SK-N-SH (cell line): ENCODE results near the gene ATN1. TPM values are rescaled to one million over a fixed set of nuclear protein-coding genes. Genes with fewer than 3 reads are reported as not detected.

Experiments
- CTCF ChIA-PET: fragments of 300-600, 350-600 bp; formaldehyde crosslinking; extraction: SDS; loops from one replicate; lab custom pipeline; 2021; lab: Yijun Ruan, JAX
- POLR2A ChIA-PET: fragments of 350-600 bp; sonication (Branson Sonifier 250); formaldehyde crosslinking; extraction: SDS; loops from one replicate; lab custom pipeline; 2020; ENCODE audit warnings: antibody characterized with exemption, inconsistent platforms; lab: Yijun Ruan, JAX
- DNase-seq: peaks from one replicate; pipeline ENCODE4 v3.0.0; 2012
- H2AFZ ChIP-seq: fragments of 200-600 bp; sonication (generic); 2 replicates; pipeline ENCODE4 v1.8.1; 2016; ENCODE audit warnings: antibody characterized with exemption, mild to moderate bottlenecking, low read depth
- H3F3A ChIP-seq: fragments of 200-600 bp; sonication (generic); replicated peaks from 2 replicates; pipeline ENCODE3; 2016; ENCODE audit warnings: antibody characterized with exemption, mild to moderate bottlenecking; ENCODE audit not compliant: insufficient read depth
- H3K27ac ChIP-seq, 2 experiments: fragments of 200-500 bp in 1 of 2; fragments of 200-600 bp in 1 of 2; sonication (Bioruptor generic) in 1 of 2; sonication (generic), shearing (Covaris generic) in 1 of 2; 2 replicates each; pipeline versions ENCODE4 v1.5.1 to v1.6.1; 2014 to 2016; ENCODE audit warnings: low read depth in 2 of 2, inconsistent platforms in 1 of 2, low read length in 1 of 2, mild to moderate bottlenecking in 1 of 2, mixed read lengths in 1 of 2
- H3K27me3 ChIP-seq: fragments of 200-600 bp; sonication (generic), shearing (Covaris generic); 2 replicates; pipeline ENCODE4 v1.6.1; 2016; ENCODE audit warnings: mixed run types; ENCODE audit not compliant: insufficient read depth
- H3K36me3 ChIP-seq, 2 experiments: fragments of 200-500 bp in 1 of 2; fragments of 200-600 bp in 1 of 2; sonication (Bioruptor generic) in 1 of 2; sonication (generic) in 1 of 2; replicated peaks in 1 of 2; 2 replicates each; pipeline versions ENCODE3 to v1.5.1; 2014 to 2016; ENCODE audit warnings: low read length in 1 of 2, mild to moderate bottlenecking in 1 of 2; ENCODE audit not compliant: insufficient read depth in 2 of 2, control insufficient read depth in 1 of 2
- H3K4me1 ChIP-seq, 2 experiments: fragments of 200-500 bp in 1 of 2; fragments of 200-600 bp in 1 of 2; sonication (Bioruptor generic) in 1 of 2; sonication (generic), shearing (Covaris generic) in 1 of 2; 2 replicates each; pipeline versions ENCODE4 v1.5.1 to v1.6.1; 2014 to 2016; ENCODE audit warnings: low read depth in 1 of 2, low read length in 1 of 2, mixed run types in 1 of 2; ENCODE audit not compliant: insufficient read depth in 2 of 2, control insufficient read depth in 1 of 2
- H3K4me2 ChIP-seq: fragments of 200-600 bp; sonication (generic), shearing (Covaris generic); 2 replicates; pipeline ENCODE4 v1.6.1; 2017; ENCODE audit warnings: mixed run types
- H3K4me3 ChIP-seq, 2 experiments: fragments of 200-500 bp in 1 of 2; fragments of 200-600 bp in 1 of 2; sonication (Bioruptor generic) in 1 of 2; sonication (generic), shearing (Covaris generic) in 1 of 2; 2 replicates each; pipeline versions ENCODE4 v1.5.1 to v1.8.1; 2014 to 2016; ENCODE audit warnings: low read depth in 2 of 2, inconsistent platforms in 1 of 2, low read length in 1 of 2, mild to moderate bottlenecking in 1 of 2, mixed read lengths in 1 of 2, moderate library complexity in 1 of 2
- H3K79me2 ChIP-seq: fragments of 200-600 bp; sonication (generic); 2 replicates; pipeline ENCODE4 v1.8.1; 2017; ENCODE audit warnings: mild to moderate bottlenecking; ENCODE audit not compliant: insufficient read depth
- H3K9ac ChIP-seq: fragments of 200-600 bp; sonication (generic); 2 replicates; pipeline ENCODE4 v1.6.1; 2017; ENCODE audit warnings: mixed run types
- H3K9me2 ChIP-seq: fragments of 200-600 bp; sonication (generic); 2 replicates; pipeline ENCODE4 v1.6.1; 2017; ENCODE audit warnings: mixed run types
- H3K9me3 ChIP-seq: fragments of 200-600 bp; sonication (generic); 2 replicates; pipeline ENCODE4 v1.6.1; 2017; ENCODE audit warnings: mixed run types, mild to moderate bottlenecking, moderate library complexity
- H4K20me1 ChIP-seq: fragments of 200-600 bp; sonication (generic); 2 replicates; pipeline ENCODE4 v1.6.1; 2017; ENCODE audit warnings: mild to moderate bottlenecking, mixed run types; ENCODE audit not compliant: insufficient read depth
- CTCF ChIP-seq: fragments of 200-600 bp; sonication (generic); IDR thresholded peaks from 2 replicates; pipeline ENCODE4 v1.6.1; 2017; ENCODE audit warnings: antibody characterized with exemption, mild to moderate bottlenecking, moderate library complexity
- EP300 ChIP-seq, 2 experiments: IDR thresholded peaks; 2 replicates each; pipeline versions ENCODE4 v1.4.0 to v1.6.1; 2012; ENCODE audit warnings: borderline replicate concordance in 1 of 2, low read depth in 1 of 2, low read length in 1 of 2
- EZH2phosphoT487 ChIP-seq: fragments of 200-600 bp; sonication (generic); IDR thresholded peaks from 2 replicates; pipeline ENCODE4 v1.6.1; 2017; ENCODE audit warnings: low read depth, mixed run types, mild to moderate bottlenecking, antibody characterized with exemption, moderate library complexity, borderline replicate concordance
- FOSL2 ChIP-seq: IDR thresholded peaks from 2 replicates; pipeline ENCODE4 v1.4.0; 2012; ENCODE audit warnings: low read depth, mild to moderate bottlenecking, moderate library complexity, borderline replicate concordance
- FOXJ3 ChIP-seq: sonication (generic); formaldehyde crosslinking; IDR thresholded peaks from 2 replicates; pipeline ENCODE4 v1.5.1; 2020; ENCODE audit warnings: mild to moderate bottlenecking, missing genetic modification reagents
- FOXM1 ChIP-seq: IDR thresholded peaks from 2 replicates; pipeline ENCODE4 v1.4.0; 2012; ENCODE audit warnings: low read depth, mild to moderate bottlenecking
- GABPA ChIP-seq: IDR thresholded peaks from 2 replicates; pipeline ENCODE4 v1.4.0; 2012; ENCODE audit warnings: low read depth, mild to moderate bottlenecking
- GATA2 ChIP-seq: sonication (generic); formaldehyde crosslinking; IDR thresholded peaks from 2 replicates; pipeline ENCODE4 v1.5.0; 2020; ENCODE audit warnings: mild to moderate bottlenecking, missing genetic modification reagents
- MEF2A ChIP-seq: IDR thresholded peaks from 2 replicates; pipeline ENCODE4 v1.4.0; 2012; ENCODE audit warnings: low read depth, borderline replicate concordance
- PBX3 ChIP-seq: IDR thresholded peaks from 2 replicates; pipeline ENCODE4; 2012
- RAD21 ChIP-seq: IDR thresholded peaks from 2 replicates; pipeline ENCODE4 v1.6.1; 2012; ENCODE audit warnings: mild to moderate bottlenecking, low read length
- RFX5 ChIP-seq: IDR thresholded peaks from 2 replicates; pipeline ENCODE4 v1.6.1; 2012; ENCODE audit warnings: mild to moderate bottlenecking, improper control_type of control experiment, low read length
- RXRA ChIP-seq: IDR thresholded peaks from 2 replicates; pipeline ENCODE4 v1.4.0; 2012; ENCODE audit warnings: low read depth, mild to moderate bottlenecking, borderline replicate concordance
- SIN3A ChIP-seq: IDR thresholded peaks from 2 replicates; pipeline ENCODE4 v1.6.1; 2012; ENCODE audit warnings: low read depth, mild to moderate bottlenecking, low read length, moderate library complexity, borderline replicate concordance
- SMC3 ChIP-seq: IDR thresholded peaks from 2 replicates; pipeline ENCODE4 v1.6.1; 2012; ENCODE audit warnings: low read depth, low read length, improper control_type of control experiment
- TAF1 ChIP-seq: IDR thresholded peaks from 2 replicates; pipeline ENCODE4 v1.6.1; 2012; ENCODE audit warnings: low read depth, mild to moderate bottlenecking, low read length, moderate library complexity, borderline replicate concordance
- TEAD4 ChIP-seq: IDR thresholded peaks from 2 replicates; pipeline ENCODE4 v1.4.0; 2012; ENCODE audit warnings: mild to moderate bottlenecking, borderline replicate concordance; ENCODE audit not compliant: insufficient read depth
- USF2 ChIP-seq: fragments of 150-350 bp; IDR thresholded peaks from 2 replicates; pipeline ENCODE4 v1.6.1; 2017; ENCODE audit warnings: antibody characterized with exemption, low read length, low read depth, borderline replicate concordance
- ZBTB33 ChIP-seq: IDR thresholded peaks from 2 replicates; pipeline ENCODE4 v1.4.0; 2012; ENCODE audit warnings: low read depth, borderline replicate concordance
- WGBS: methylation state at CpG from one replicate; pipeline ENCODE4 v1.1.6; 2017; ENCODE audit warnings: low lambda C conversion rate; 5-methylcytosine and 5-hydroxymethylcytosine counted together
- polyA plus RNA-seq, 3 experiments: library from polyadenylated mRNA; depleted of rRNA; stranded (reverse); fragments of >200 nt; gene quantifications; 2 replicates each; pipeline ENCODE4 v1.2.3, GENCODE V29; 2012

Gene ATN1
- polyA plus RNA-seq, 1 of the 3 experiments (the other 2 are of a cell fraction) = 29.3 TPM

- no peak for TF ChIP-seq EP300 (IDR thresholded peaks at IDR 0.05; ENCODE audit: borderline replicate concordance in 1 of 2, low read depth in 1 of 2, low read length in 1 of 2)
These were observed 44.1 kb upstream of the ATN1 start (continued) for GRCh38 chr12:6883683-6884082.

GRCh38 chr12:6884539-6884938 is 43.2 kb upstream of the ATN1 start:
- WGBS = 81% methylated on average over 22 of the region's 22 CpGs

More at GRCh38 chr12:6884539-6884938, 43.2 kb upstream of the ATN1 start:
- H3K27ac ChIP-seq = no peak overlapping the region
- no peak overlapping the region for H3K4me3 ChIP-seq
- DNase-seq = no peak
- no peaks in the 10 kb centered on the region for H3K79me2 ChIP-seq
- H3K36me3 ChIP-seq = peaks cover 4 to 5% of the 10 kb centered on the region in 2 experiments
- CTCF ChIA-PET = interaction anchor here (1.1 to 5.2 kb wide), 5 partner anchors 12 to 58 kb away, joined by 3 to 56 read pairs (median 3); partner anchors contain the start of gene SPSB2
- no peak overlapping the region for H3K9ac ChIP-seq
- H3F3A ChIP-seq = peaks cover 3% of the 10 kb centered on the region
- TF ChIP-seq FOXJ3 (no peak), SMC3 (no peak), GABPA (no peak), TAF1 (no peak), PBX3 (no peak), MEF2A (no peak), EZH2phosphoT487 (no peak), RXRA (no peak), FOSL2 (no peak), CTCF (no peak), EP300 (IDR thresholded peaks at IDR 0.05; ENCODE audit: borderline replicate concordance in 1 of 2, low read depth in 1 of 2, low read length in 1 of 2) (no peak), FOXM1 (no peak), ZBTB33 (no peak), USF2 (no peak), RAD21 (no peak), SIN3A (no peak), RFX5 (no peak), GATA2 (CRISPR knock-in tag) (no peak), TEAD4 (no peak)
- TF ChIP-seq, all 33 proteins: peak for 0
- POLR2A ChIA-PET = interaction anchor here (0.6 to 1.7 kb wide), 4 partner anchors 11 to 59 kb away, joined by 3 to 7 read pairs (median 4); partner anchors contain the start of genes RNU7-1 and SPSB2
- Histone ChIP-seq H3K27me3 (no peaks in the 10 kb centered on the region), H2AFZ (no peak overlapping the region), H3K4me1 (no peaks in the 10 kb centered on the region), H3K9me2 (no peaks in the 10 kb centered on the region), H3K9me3 (no peaks in the 10 kb centered on the region), H4K20me1 (no peaks in the 10 kb centered on the region), H3K4me2 (no peak overlapping the region)
